ENCODE data around the gene ZNF862. TPM values are rescaled to one million over a fixed set of nuclear protein-coding genes. Genes with fewer than 3 reads are reported as not detected.

Gene ZNF862
- total RNA-seq, 4 donors from 2014 or later: 2.9 to 10.7 (median 7.0) TPM

- TF ChIP-seq POLR2A (IDR thresholded peaks at IDR 0.05) (no peak), CTCF (IDR thresholded peaks at IDR 0.05 in 4 of 5, conservative IDR thresholded peaks at IDR 0.05 in 1 of 5) (no peak)
- Histone ChIP-seq H3K27me3 (no peaks in the 10 kb centered on the region), H3K36me3 (no peaks in the 10 kb centered on the region), H3K27ac (no peak overlapping the region), H3K4me1 (peaks cover 13 to 14% of the 10 kb centered on the region in 2 donors), H3K9me3 (no peaks in the 10 kb centered on the region), H3K4me3 (no peak overlapping the region)
- ATAC-seq: no peak
- in situ Hi-C loops (cut with MboI; ENCODE audit: low sequenced_read_pairs in 4 of 4) (no loop called here), intact Hi-C loops (cut with DNase I; ENCODE audit: low total_unique reads) (loop anchor here (5.0 kb wide), 1 partner anchor 103 kb away; the partner anchor contains the start of gene ZNF467)
- DNase-seq: no peak
Observed at GRCh38 chr7:149875396-149875795, 37.2 kb downstream of the ZNF862 start.

DNA sequence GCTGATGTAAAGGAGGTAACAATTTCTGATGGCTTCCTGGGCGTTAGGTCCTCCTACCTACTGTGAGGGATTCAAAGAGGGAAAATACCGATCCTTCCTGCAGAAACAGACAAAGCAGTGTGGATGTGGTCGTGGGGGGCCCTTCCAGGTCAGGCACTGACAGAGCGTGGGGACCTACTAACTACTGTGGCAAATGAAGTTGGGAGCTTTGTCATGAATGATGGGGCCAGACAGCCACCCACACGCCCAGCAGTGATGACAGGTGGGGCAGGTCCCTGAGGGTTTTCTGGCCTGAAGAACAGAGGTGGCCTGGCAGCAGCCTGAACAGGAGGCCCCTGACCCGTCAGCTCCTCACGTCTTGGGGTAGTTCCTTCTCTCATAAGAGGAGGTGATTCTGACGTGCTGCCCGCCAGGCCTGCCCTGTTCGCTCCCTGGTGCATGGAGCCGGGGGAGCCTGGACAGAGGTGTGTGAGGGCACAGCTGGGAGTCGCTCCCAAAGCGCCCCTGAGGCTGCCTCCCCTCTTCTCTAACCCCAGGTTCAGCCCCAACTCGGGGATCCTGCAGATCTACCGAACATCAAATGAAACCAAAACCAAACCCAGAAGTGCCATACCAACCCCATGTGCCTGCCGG, 39.8 kb downstream of the ZNF862 start:
- TF ChIP-seq POLR2A (IDR thresholded peaks at IDR 0.05): no peak
- no peak for TF ChIP-seq CTCF (IDR thresholded peaks at IDR 0.05 in 4 of 5, conservative IDR thresholded peaks at IDR 0.05 in 1 of 5)
- intact Hi-C loops (cut with DNase I; ENCODE audit: low total_unique reads) (loop anchor here (5.0 kb wide), 1 partner anchor 106 kb away; the partner anchor contains the start of gene ZNF467), in situ Hi-C loops (cut with MboI; ENCODE audit: low sequenced_read_pairs in 4 of 4) (no loop called here)
- H3K27ac ChIP-seq: no peak overlapping the region
- no peaks in the 10 kb centered on the region for H3K9me3 ChIP-seq
- H3K36me3 ChIP-seq: no peaks in the 10 kb centered on the region
- ATAC-seq: no peak
- DNase-seq: no peak
- no peaks in the 10 kb centered on the region for H3K27me3 ChIP-seq
- no peak overlapping the region for H3K4me3 ChIP-seq
- H3K4me1 ChIP-seq: peaks cover 7% of the 10 kb centered on the region in 2 donors

- Histone ChIP-seq H3K4me3 (no peak overlapping the region), H3K36me3 (no peaks in the 10 kb centered on the region), H3K27me3 (no peaks in the 10 kb centered on the region), H3K4me1 (peaks cover 6 to 7% of the 10 kb centered on the region in 2 donors), H3K27ac (no peak overlapping the region), H3K9me3 (no peaks in the 10 kb centered on the region)
- no peak for TF ChIP-seq CTCF (IDR thresholded peaks at IDR 0.05 in 4 of 5, conservative IDR thresholded peaks at IDR 0.05 in 1 of 5)
- no peak for TF ChIP-seq POLR2A (IDR thresholded peaks at IDR 0.05)
- ATAC-seq: no peak
- intact Hi-C loops (cut with DNase I; ENCODE audit: low total_unique reads) (loop anchor here (5.0 kb wide), 1 partner anchor 106 kb away; the partner anchor contains the start of gene ZNF467), in situ Hi-C loops (cut with MboI; ENCODE audit: low sequenced_read_pairs in 4 of 4) (no loop called here)
- DNase-seq: no peak
Observed at GRCh38 chr7:149878523-149878921, 40.3 kb downstream of the ZNF862 start.

DNA sequence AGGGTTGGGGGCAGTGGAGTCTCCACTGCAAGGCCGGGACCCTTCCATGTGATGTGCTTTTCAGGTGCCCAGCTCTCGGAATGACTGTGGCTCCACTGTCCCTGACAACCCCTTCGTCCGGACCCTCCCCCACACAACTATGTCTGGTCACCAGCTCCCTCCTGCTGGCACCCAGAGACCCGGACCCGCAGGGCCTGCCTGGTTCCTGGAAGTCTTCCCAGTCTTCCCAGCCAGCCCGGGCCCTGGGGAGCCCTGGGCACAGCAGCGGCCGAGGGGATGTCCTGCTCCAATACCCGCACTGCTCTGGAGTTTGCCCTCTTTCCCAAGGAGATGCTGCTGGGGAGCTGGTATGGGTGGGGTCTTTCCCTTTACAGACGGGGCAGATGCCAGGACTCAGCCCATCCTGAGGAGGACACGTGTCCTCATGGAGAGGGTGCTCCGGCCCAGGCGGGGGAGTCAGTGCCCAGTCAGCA, 41.1 kb downstream of the ZNF862 start:
- in situ Hi-C loops (cut with MboI; ENCODE audit: low sequenced_read_pairs in 4 of 4) (no loop called here), intact Hi-C loops (cut with DNase I; ENCODE audit: low total_unique reads) (loop anchor here (5.0 kb wide), 1 partner anchor 107 kb away; the partner anchor contains the start of gene ZNF467)
- Histone ChIP-seq H3K36me3 (no peaks in the 10 kb centered on the region), H3K9me3 (no peaks in the 10 kb centered on the region), H3K27ac (no peak overlapping the region), H3K27me3 (no peaks in the 10 kb centered on the region), H3K4me3 (no peak overlapping the region), H3K4me1 (peaks cover 2 to 4% of the 10 kb centered on the region in 2 donors)
- ATAC-seq (no peak), DNase-seq (no peak)
- no peak for TF ChIP-seq CTCF (IDR thresholded peaks at IDR 0.05 in 4 of 5, conservative IDR thresholded peaks at IDR 0.05 in 1 of 5)
- no peak for TF ChIP-seq POLR2A (IDR thresholded peaks at IDR 0.05)
